ENCODE results near the gene MEG3.

Gene MEG3

GRCh38 chr14:100868621-100869370 lies 42.9 kb downstream of the MEG3 start:
- no peak overlapping the region for H3K4me3 ChIP-seq (ENCODE audit: control insufficient read depth, low read depth, low read length)
- TF ChIP-seq CTCF (conservative IDR thresholded peaks at IDR 0.05; ENCODE audit: control insufficient read depth, insufficient read depth, low read depth, low read length), result no peak
- no peak for DNase-seq (ENCODE audit: low read depth)

GRCh38 chr14:100871234-100872186 lies 45.6 kb downstream of the MEG3 start:
- DNase-seq (ENCODE audit: low read depth), result peak; percentile 69

GRCh38 chr14:100872259-100873095 lies 46.6 kb downstream of the MEG3 start:
- H3K4me3 ChIP-seq (ENCODE audit: control insufficient read depth, low read depth, low read length), result no peak overlapping the region
- TF ChIP-seq CTCF (conservative IDR thresholded peaks at IDR 0.05; ENCODE audit: control insufficient read depth, insufficient read depth, low read depth, low read length), result no peak
- peak; percentile 60 for DNase-seq (ENCODE audit: low read depth)

More at GRCh38 chr14:100871234-100872186, 45.6 kb downstream of the MEG3 start:
- TF ChIP-seq CTCF (conservative IDR thresholded peaks at IDR 0.05; ENCODE audit: control insufficient read depth, insufficient read depth, low read depth, low read length), result no peak
- H3K4me3 ChIP-seq (ENCODE audit: control insufficient read depth, low read depth, low read length), result no peak overlapping the region

- H3K4me3 ChIP-seq (ENCODE audit: control insufficient read depth, low read depth, low read length), result no peak overlapping the region
- no peak for TF ChIP-seq CTCF (conservative IDR thresholded peaks at IDR 0.05; ENCODE audit: control insufficient read depth, insufficient read depth, low read depth, low read length)
- no peak for DNase-seq (ENCODE audit: low read depth)
These were observed 47.2 kb downstream of the MEG3 start for GRCh38 chr14:100873096-100873482.

GRCh38 chr14:100874051-100874410 lies 48.1 kb downstream of the MEG3 start:
- DNase-seq (ENCODE audit: low read depth), result no peak
- H3K4me3 ChIP-seq (ENCODE audit: control insufficient read depth, low read depth, low read length), result no peak overlapping the region
- TF ChIP-seq CTCF (conservative IDR thresholded peaks at IDR 0.05; ENCODE audit: control insufficient read depth, insufficient read depth, low read depth, low read length), result no peak

- no peak overlapping the region for H3K4me3 ChIP-seq (ENCODE audit: control insufficient read depth, low read depth, low read length)
- DNase-seq (ENCODE audit: low read depth), result no peak
- TF ChIP-seq CTCF (conservative IDR thresholded peaks at IDR 0.05; ENCODE audit: control insufficient read depth, insufficient read depth, low read depth, low read length), result no peak
These were observed 48.6 kb downstream of the MEG3 start for GRCh38 chr14:100874411-100875091.

Data from fibroblast of mammary gland (primary cell).